ENCODE results near the gene SDF4.

Gene SDF4

GRCh38 chr1:1274299-1274930, 42.6 kb upstream of the SDF4 start:
- H3K27ac ChIP-seq: peak overlapping the region; percentile 95
- TF ChIP-seq ZFX (IDR thresholded peaks at IDR 0.05) (no peak), CTCF (conservative IDR thresholded peaks at IDR 0.05) (no peak)

GRCh38 chr1:1273512-1274298, 41.9 kb upstream of the SDF4 start, which contains the start of gene UBE2J2:
TSS of gene UBE2J2 (minus strand) at chr1:1273854. CDS start at chr1:1267992, 5,862 bp downstream.
- peak within 1 kb of the TSS; percentile 95 for H3K27ac ChIP-seq
- peak; percentile 98 for TF ChIP-seq ZFX (IDR thresholded peaks at IDR 0.05)
- no peak for TF ChIP-seq CTCF (conservative IDR thresholded peaks at IDR 0.05)

GRCh38 chr1:1273209-1273511, 41.4 kb upstream of the SDF4 start:
- peak overlapping the region; percentile 95 for H3K27ac ChIP-seq
- no peak for TF ChIP-seq ZFX (IDR thresholded peaks at IDR 0.05)
- TF ChIP-seq CTCF (conservative IDR thresholded peaks at IDR 0.05): no peak

GRCh38 chr1:1272341-1273208, 40.8 kb upstream of the SDF4 start:
- H3K27ac ChIP-seq: peak overlapping the region; percentile 95
- no peak for TF ChIP-seq CTCF (conservative IDR thresholded peaks at IDR 0.05)
- TF ChIP-seq ZFX (IDR thresholded peaks at IDR 0.05): no peak

- no peak overlapping the region for H3K27ac ChIP-seq
These were observed 39.0 kb upstream of the SDF4 start for GRCh38 chr1:1270813-1271212.

GRCh38 chr1:1268284-1268682, 36.5 kb upstream of the SDF4 start:
- no peak for TF ChIP-seq ZFX (IDR thresholded peaks at IDR 0.05)
- no peak for TF ChIP-seq CTCF (conservative IDR thresholded peaks at IDR 0.05)
- no peak overlapping the region for H3K27ac ChIP-seq

More at GRCh38 chr1:1270813-1271212, 39.0 kb upstream of the SDF4 start:
- no peak for TF ChIP-seq ZFX (IDR thresholded peaks at IDR 0.05)
- no peak for TF ChIP-seq CTCF (conservative IDR thresholded peaks at IDR 0.05)
